Transverse colon (tissue), 4 donors: ENCODE measurements around the gene TYRO3. TPM values are rescaled to one million over a fixed set of nuclear protein-coding genes. Genes with fewer than 3 reads are reported as not detected.

Source experiments
- DNase-seq: peaks from one replicate; pipeline ENCODE4 v3.0.0-alpha.2; 2019
- H3K27ac ChIP-seq, 4 donors: fragments of 200-600 bp; sonication (generic); 2 replicates each; pipeline ENCODE4 v1.5.1; 2016 to 2018; ENCODE audit warnings: inconsistent platforms in 4 of 4
- H3K27me3 ChIP-seq: fragments of 200-600 bp; sonication (generic); 2 replicates; pipeline ENCODE4 v1.5.1; 2017; ENCODE audit warnings: inconsistent platforms
- H3K36me3 ChIP-seq, 4 donors: fragments of 200-600 bp; sonication (generic); 2 replicates each; pipeline ENCODE4 v1.5.1; 2017 to 2019; ENCODE audit warnings: inconsistent platforms in 4 of 4
- H3K4me1 ChIP-seq, 4 donors: fragments of 200-600 bp; sonication (generic); 2 replicates each; pipeline ENCODE4 v1.5.1; 2017 to 2020; ENCODE audit warnings: inconsistent platforms in 4 of 4
- H3K4me3 ChIP-seq, 4 donors: fragments of 200-600 bp; sonication (generic); 1 replicate in 1 of 4; 2 replicates in 3 of 4; pipeline versions ENCODE4 v1.5.1 to v1.6.1; 2017 to 2019; ENCODE audit warnings: inconsistent platforms in 4 of 4
- H3K9me3 ChIP-seq, 2 donors: fragments of 200-600 bp; sonication (generic); 2 replicates each; pipeline ENCODE4 v1.5.1; 2017 to 2019; ENCODE audit warnings: inconsistent platforms in 2 of 2
- CTCF ChIP-seq, 5 experiments: fragments of 200-600 bp in 3 of 5; fragments of 450-650 bp in 2 of 5; sonication (generic) in 3 of 5; IDR thresholded peaks; 1 replicate in 2 of 5; 2 replicates in 3 of 5; pipeline ENCODE4 v1.5.1; 2016 to 2017; ENCODE audit warnings: antibody characterized with exemption in 5 of 5, inconsistent platforms in 3 of 5, mild to moderate bottlenecking in 2 of 5, moderate library complexity in 1 of 5
- EP300 ChIP-seq: sonication (generic); formaldehyde crosslinking; IDR thresholded peaks from one replicate; pipeline ENCODE4 v1.6.1; 2017; ENCODE audit warnings: antibody characterized with exemption, low read depth
- POLR2A ChIP-seq: fragments of 450-650 bp; IDR thresholded peaks from one replicate; pipeline ENCODE4 v1.6.1; 2016; ENCODE audit warnings: antibody characterized with exemption, mild to moderate bottlenecking, moderate library complexity
- POLR2AphosphoS5 ChIP-seq, 3 donors: sonication (generic); formaldehyde crosslinking; IDR thresholded peaks; one replicate each; pipeline ENCODE4 v1.6.1; 2016; ENCODE audit warnings: antibody characterized with exemption in 3 of 3
- WGBS, 2 donors: methylation state at CpG; one replicate each; pipeline ENCODE4 v1.1.5; 2018; ENCODE audit warnings: low coverage in 1 of 2; 5-methylcytosine and 5-hydroxymethylcytosine counted together
- in situ Hi-C, 4 donors: fragments of 200-750 bp; cut with MboI; loops; one replicate each; pipeline versions ENCODE4 v1.15.0 to v1.15.1; 2017; ENCODE audit warnings: low sequenced_read_pairs in 3 of 4, low pct_ligation_motif_present in 1 of 4, low pct_unique_long_range_greater_than_20kb in 1 of 4
- intact Hi-C: fragments of 100-400 bp; cut with DNase I; formaldehyde crosslinking; loops from one replicate; pipeline ENCODE4 v1.15.1; 2023; ENCODE audit warnings: low total_unique reads
- total RNA-seq, 4 donors: library from RNA; depleted of rRNA; stranded (reverse); fragments of >200 nt; gene quantifications; one replicate each; pipeline ENCODE4 v1.1.0, GENCODE V29; 2016

The TYRO3 gene
- total RNA-seq, 4 donors from 2014 or later: 0.60 to 1.6 (median 0.82) TPM; not detected in 1

GRCh38 chr15:41630616-41631217 lies 71.7 kb downstream of the TYRO3 start:
- peaks cover 0 to 18% (median 7%) of the 10 kb centered on the region in 4 donors for H3K4me1 ChIP-seq
- H3K36me3 ChIP-seq: no peaks in the 10 kb centered on the region
- in situ Hi-C loops: no loop called here
- H3K27me3 ChIP-seq: no peaks in the 10 kb centered on the region
- 44% methylated on average over 3 of the region's 3 CpGs for WGBS, 2 donors
- DNase-seq: no peak
- no peak overlapping the region for H3K4me3 ChIP-seq
- H3K27ac ChIP-seq: peak overlapping the region in 1 of 4 donors; percentile 26
- intact Hi-C loops: no loop called here
- H3K9me3 ChIP-seq: no peaks in the 10 kb centered on the region
- TF ChIP-seq EP300 (no peak), POLR2A (no peak), CTCF (IDR thresholded peaks at IDR 0.05) (no peak)

- WGBS, 2 donors: 84 to 91% methylated on average over 3 of the region's 3 CpGs
- no peak for DNase-seq
- H3K27me3 ChIP-seq: no peaks in the 10 kb centered on the region
- peak overlapping the region in 1 of 4 donors; percentile 26 for H3K27ac ChIP-seq
- no peaks in the 10 kb centered on the region for H3K36me3 ChIP-seq
- H3K9me3 ChIP-seq: no peaks in the 10 kb centered on the region
- TF ChIP-seq POLR2A: no peak
- no peak for TF ChIP-seq CTCF (IDR thresholded peaks at IDR 0.05)
- TF ChIP-seq EP300: no peak
- TF ChIP-seq POLR2AphosphoS5 (IDR thresholded peaks at IDR 0.05): no peak
- intact Hi-C loops: no loop called here
- peaks cover 0 to 18% (median 7%) of the 10 kb centered on the region in 4 donors for H3K4me1 ChIP-seq
- H3K4me3 ChIP-seq: no peak overlapping the region
- in situ Hi-C loops: no loop called here
Measured at GRCh38 chr15:41631880-41632470, 73.0 kb downstream of the TYRO3 start.

Other genes with a start within 250 kb of the TYRO3 start
- 1 to 10 TPM in 2 of 4 donors, not detected in 2; 1.1 to 2.9 TPM for gene OIP5, start 226.6 kb upstream of the TYRO3 start, total RNA-seq
- gene NUSAP1, start 226.3 kb upstream of the TYRO3 start, total RNA-seq: 1 to 10 TPM; 5.0 to 8.9 (median 7.5) TPM
- gene NDUFAF1, start 156.7 kb upstream of the TYRO3 start, total RNA-seq: 10 to 100 TPM in 1 of 4 donors, 1 to 10 TPM in 3; 4.5 to 13.0 (median 8.4) TPM
- gene RTF1, start 142.1 kb upstream of the TYRO3 start, total RNA-seq: 10 to 100 TPM; 10.7 to 23.2 (median 17.6) TPM
- 100 to 1,000 TPM in 3 of 4 donors, 10 to 100 TPM in 1; 57.6 to 161 (median 116) TPM for gene ITPKA, start 65.3 kb upstream of the TYRO3 start, total RNA-seq
- gene LTK, start 45.4 kb upstream of the TYRO3 start, total RNA-seq: 10 to 100 TPM in 2 of 4 donors, 1 to 10 TPM in 1, under 1 TPM in 1; 0.40 to 15.0 (median 11.6) TPM
- 10 to 100 TPM; 12.3 to 35.6 (median 19.7) TPM for gene RPAP1, start 15.0 kb upstream of the TYRO3 start, total RNA-seq
- gene MGA, start 101.2 kb downstream of the TYRO3 start, total RNA-seq: 10 to 100 TPM; 12.3 to 33.2 (median 27.6) TPM
- gene MAPKBP1, start 215.3 kb downstream of the TYRO3 start, total RNA-seq: 10 to 100 TPM; 16.0 to 36.4 (median 16.8) TPM